C4-2B (cell line): ENCODE results near the gene YBX1.
"Not testable (repeated sequence)": the region's sequence is repeated elsewhere in the genome, so short reads cannot be mapped to it uniquely, and the experiment has no call there.

Experiments
- H3K27ac ChIP-seq: fragments of 450-650 bp; 2 replicates; pipeline ENCODE4 v1.5.1; 2017
- CTCF ChIP-seq: fragments of 450-650 bp; conservative IDR thresholded peaks from 2 replicates; pipeline ENCODE4 v1.5.1; 2017; ENCODE audit warnings: mild to moderate bottlenecking
- ZFX ChIP-seq: fragments of 450-650 bp; IDR thresholded peaks from 2 replicates; pipeline ENCODE4 v1.6.1; 2017

YBX1 gene

DNA sequence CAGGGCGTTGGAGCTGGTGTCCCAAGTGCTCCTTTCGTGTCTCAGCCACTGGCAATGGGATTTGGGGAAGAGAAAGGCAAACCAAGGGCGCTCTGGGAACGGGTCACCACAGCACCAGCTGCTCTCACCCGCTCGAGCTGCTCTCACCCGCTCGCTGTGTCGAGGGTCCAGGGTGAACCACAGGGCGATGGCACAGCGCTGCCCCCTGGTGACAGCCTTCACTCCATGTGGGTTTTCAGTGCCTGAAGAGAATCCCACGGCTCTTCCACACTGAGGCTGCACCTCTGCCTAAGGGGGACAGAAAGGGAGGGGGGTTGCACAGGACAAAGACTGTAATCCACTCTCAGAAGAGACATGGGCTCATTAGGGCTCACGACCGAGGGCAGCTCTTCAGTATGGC is 64.9 kb downstream of the YBX1 start:
- no peak overlapping the region for H3K27ac ChIP-seq
- TF ChIP-seq CTCF (peak; percentile 64), ZFX (no peak)

DNA sequence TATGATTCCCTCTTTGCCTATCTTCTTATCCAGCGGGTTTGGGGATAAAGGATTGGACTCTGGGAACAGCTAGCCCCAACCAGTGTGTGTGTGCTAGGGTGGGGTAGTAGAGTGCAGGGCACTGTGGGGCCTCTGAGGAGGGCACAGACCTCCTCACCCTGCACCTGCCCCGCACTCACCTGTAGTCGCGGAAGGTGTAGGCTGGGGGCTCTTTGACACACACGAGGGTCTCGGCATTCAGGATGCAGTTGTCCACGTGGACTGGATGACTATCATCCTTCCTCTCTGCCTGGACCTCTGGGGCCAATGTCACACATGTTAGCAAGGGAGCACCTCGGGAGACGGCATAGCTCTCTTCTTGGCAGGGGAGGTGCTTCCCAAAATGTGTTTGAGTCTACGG is 65.8 kb downstream of the YBX1 start:
- TF ChIP-seq CTCF (no peak), ZFX (no peak)
- H3K27ac ChIP-seq: no peak overlapping the region

GRCh38 chr1:42748461-42749410 is 66.5 kb downstream of the YBX1 start:
- H3K27ac ChIP-seq: no peak overlapping the region
- no peak for TF ChIP-seq ZFX
- no peak for TF ChIP-seq CTCF

DNA sequence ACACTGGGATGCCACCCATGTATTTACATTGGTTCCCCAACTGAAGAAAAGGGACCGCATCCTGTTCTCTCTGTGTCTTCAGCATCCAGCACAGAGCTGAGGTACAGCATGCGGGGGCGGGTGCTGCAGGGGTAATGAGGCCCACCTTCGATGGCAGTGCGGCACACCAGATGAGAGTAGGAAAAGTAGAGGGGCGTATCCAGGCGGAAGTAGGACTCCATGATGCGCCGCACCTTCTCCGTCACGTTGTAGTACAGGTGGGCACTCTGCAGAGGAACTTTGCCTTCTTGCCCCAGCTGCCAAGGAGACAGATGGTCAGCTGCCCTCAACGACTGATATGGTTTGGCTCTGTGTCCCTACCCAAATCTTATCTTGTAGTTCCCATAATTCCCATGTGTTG is 67.8 kb downstream of the YBX1 start:
- H3K27ac ChIP-seq: no peak overlapping the region
- no peak for TF ChIP-seq CTCF
- no peak for TF ChIP-seq ZFX

- not testable (repeated sequence) for H3K27ac ChIP-seq
Measured at GRCh38 chr1:42751511-42752070, 69.4 kb downstream of the YBX1 start.

DNA sequence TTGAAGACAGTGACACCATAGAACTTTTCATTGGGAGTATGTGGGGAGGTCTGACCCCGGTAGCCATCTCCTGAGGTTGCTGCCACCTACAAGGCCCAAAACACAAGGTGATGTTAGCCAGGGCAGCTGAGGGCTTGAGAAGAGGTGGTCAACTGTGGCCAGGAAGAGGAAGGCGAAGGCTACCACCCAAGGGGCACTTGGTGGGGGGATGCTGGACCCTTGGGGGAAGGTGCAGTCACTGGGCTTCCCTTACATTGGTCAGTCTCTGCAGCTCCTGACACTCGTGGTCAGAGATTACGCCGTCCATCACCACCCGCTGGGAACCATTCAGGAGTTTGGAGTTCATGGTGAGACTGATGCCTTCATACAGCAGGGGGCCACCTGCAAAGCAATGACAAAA is 70.1 kb downstream of the YBX1 start:
- H3K27ac ChIP-seq: no peak overlapping the region
- TF ChIP-seq CTCF (no peak), ZFX (no peak)

DNA sequence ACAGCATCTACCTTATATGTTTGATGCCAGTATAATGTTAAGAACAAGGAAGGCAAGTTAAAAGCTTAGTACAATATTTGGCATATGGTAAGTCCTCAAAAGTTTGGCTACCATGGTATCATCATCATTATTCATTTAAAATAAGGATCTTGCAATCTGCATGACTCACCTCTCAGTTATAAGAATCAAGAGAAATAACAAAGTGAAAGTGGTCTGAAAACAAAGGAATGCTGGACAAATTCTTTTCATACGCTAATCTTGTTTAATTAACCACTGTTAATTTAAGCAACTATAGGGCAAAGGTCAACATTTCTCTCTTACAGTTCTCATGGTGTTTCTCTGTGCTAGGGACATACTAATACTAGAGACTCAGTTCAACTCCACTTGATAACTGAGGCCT is 70.9 kb downstream of the YBX1 start:
- no peak for TF ChIP-seq ZFX
- no peak for TF ChIP-seq CTCF
- no peak overlapping the region for H3K27ac ChIP-seq
